Osteocyte (in vitro differentiated cells): ENCODE data around the gene GNG3. TPM values are rescaled to one million over a fixed set of nuclear protein-coding genes. Genes with fewer than 3 reads are reported as not detected.

Experiments
- DNase-seq: peaks from one replicate; pipeline ENCODE4 v3.0.0; 2021; ENCODE audit warnings: mixed read lengths; ENCODE audit not compliant: unreplicated experiment; ENCODE audit errors: extremely low spot score
- H3K27ac Mint-ChIP-seq: one replicate; pipeline ENCODE4 v1.8.0; 2021; ENCODE audit warnings: mild to moderate bottlenecking, mixed read lengths; ENCODE audit not compliant: unreplicated experiment
- H3K27me3 Mint-ChIP-seq: one replicate; pipeline ENCODE4 v1.8.0; 2021; ENCODE audit warnings: mixed read lengths; ENCODE audit not compliant: unreplicated experiment
- H3K36me3 Mint-ChIP-seq: one replicate; pipeline ENCODE4 v1.8.0; 2021; ENCODE audit warnings: mixed read lengths; ENCODE audit not compliant: unreplicated experiment
- H3K4me1 Mint-ChIP-seq: one replicate; pipeline ENCODE4 v1.8.0; 2021; ENCODE audit warnings: mixed read lengths; ENCODE audit not compliant: unreplicated experiment
- H3K4me3 Mint-ChIP-seq: one replicate; pipeline ENCODE4 v1.8.0; 2021; ENCODE audit warnings: mild to moderate bottlenecking, moderate library complexity, mixed read lengths; ENCODE audit not compliant: unreplicated experiment
- H3K9me3 Mint-ChIP-seq: one replicate; pipeline ENCODE4 v1.8.0; 2021; ENCODE audit warnings: mixed read lengths; ENCODE audit not compliant: unreplicated experiment
- total RNA-seq: library from RNA; stranded (reverse); gene quantifications from 2 replicates; pipeline ENCODE4 v1.2.1, GENCODE V29; 2021
- TF ChIP-seq, protein P1 (sequence below): fragments of 200-600 bp; sonication (generic); IDR thresholded peaks from 2 replicates; pipeline ENCODE4 v1.5.0; 2021; ENCODE audit warnings: antibody characterized with exemption, mild to moderate bottlenecking, moderate library complexity

The GNG3 gene
- total RNA-seq, 1 donor from 2014 or later: not detected

DNA sequence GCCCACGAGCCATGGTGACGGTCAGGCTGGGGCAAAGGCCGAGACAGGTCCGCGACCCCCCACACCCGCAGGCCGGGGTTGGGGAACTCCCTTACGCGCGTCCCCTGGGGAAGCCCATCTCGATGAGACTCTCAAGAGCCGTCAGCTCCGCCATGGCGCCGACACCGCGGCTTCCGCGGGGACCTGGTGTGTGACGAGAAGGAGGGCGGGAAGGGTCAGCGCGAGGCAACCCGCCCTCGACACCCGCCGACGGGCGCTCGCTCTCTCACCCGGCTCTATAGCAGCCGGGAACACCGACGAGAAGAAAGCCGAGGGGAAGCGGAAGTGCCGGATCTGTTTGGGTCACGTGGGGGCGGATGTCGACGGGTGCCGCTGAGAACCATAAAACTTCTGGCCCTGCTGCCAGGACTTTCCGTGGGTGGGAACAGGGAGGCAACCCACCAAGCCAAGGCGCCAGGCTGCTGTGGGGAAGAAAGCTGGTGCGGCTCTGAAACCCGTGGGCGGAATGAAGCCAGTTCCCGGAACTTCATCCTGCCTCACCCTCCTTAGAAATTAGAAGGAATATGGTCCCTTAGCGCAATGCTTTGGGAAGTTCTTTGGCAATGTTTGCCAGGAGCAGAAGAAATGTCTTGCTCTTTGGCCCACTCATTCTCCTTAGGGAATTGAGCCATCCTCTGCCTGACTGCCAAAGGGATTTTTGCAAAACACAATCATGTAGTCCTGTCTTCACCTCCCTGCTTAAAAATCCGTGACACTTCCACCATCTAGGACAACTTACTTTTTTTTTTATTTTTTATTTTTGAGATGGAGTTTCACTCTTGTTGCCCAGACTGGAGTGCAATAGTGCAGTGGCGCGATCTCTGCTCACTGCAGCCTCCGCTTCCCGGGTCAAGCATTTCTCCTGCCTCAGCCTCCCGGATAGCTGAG, 28.4 kb upstream of the GNG3 start, which contains the start of gene UBXN1:
UBXN1 (minus strand) TSS at position 304 of the 927 bp plus-strand sequence; CDS start at position 154, 150 bp downstream.
- no peaks in the 10 kb centered on the region for H3K27me3 Mint-ChIP-seq
- H3K4me3 Mint-ChIP-seq: peak within 1 kb of the TSS; percentile 85
- H3K9me3 Mint-ChIP-seq: no peaks in the 10 kb centered on the region
- peak within 1 kb of the TSS; percentile 95 for H3K27ac Mint-ChIP-seq
- H3K36me3 Mint-ChIP-seq: peaks cover 21% of the 10 kb centered on the region
- TF ChIP-seq, protein P1, sequence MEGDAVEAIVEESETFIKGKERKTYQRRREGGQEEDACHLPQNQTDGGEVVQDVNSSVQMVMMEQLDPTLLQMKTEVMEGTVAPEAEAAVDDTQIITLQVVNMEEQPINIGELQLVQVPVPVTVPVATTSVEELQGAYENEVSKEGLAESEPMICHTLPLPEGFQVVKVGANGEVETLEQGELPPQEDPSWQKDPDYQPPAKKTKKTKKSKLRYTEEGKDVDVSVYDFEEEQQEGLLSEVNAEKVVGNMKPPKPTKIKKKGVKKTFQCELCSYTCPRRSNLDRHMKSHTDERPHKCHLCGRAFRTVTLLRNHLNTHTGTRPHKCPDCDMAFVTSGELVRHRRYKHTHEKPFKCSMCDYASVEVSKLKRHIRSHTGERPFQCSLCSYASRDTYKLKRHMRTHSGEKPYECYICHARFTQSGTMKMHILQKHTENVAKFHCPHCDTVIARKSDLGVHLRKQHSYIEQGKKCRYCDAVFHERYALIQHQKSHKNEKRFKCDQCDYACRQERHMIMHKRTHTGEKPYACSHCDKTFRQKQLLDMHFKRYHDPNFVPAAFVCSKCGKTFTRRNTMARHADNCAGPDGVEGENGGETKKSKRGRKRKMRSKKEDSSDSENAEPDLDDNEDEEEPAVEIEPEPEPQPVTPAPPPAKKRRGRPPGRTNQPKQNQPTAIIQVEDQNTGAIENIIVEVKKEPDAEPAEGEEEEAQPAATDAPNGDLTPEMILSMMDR: no peak
- peaks cover 35% of the 10 kb centered on the region for H3K4me1 Mint-ChIP-seq
- DNase-seq: peak; percentile 93

DNA sequence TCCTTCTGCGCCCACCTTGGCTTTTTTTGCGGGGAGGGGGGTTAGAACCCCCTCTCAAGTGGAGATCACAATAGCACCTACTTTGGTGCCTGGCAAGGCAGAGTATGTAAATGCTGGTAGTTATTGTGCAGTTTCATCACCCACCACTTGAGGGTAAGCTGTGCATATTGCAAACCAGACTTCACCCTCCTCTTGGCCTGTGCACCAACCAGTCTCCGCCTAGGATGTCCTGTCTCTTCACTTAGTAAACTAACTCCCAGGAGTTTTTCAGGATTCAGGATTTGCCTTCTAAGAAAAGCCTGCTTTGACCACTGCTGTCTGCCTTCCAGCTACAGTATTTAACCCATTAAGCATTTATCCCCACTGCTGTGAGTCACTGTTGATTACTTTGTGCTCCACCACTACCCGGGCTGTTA, 26.6 kb upstream of the GNG3 start:
- H3K4me3 Mint-ChIP-seq: no peak overlapping the region
- H3K4me1 Mint-ChIP-seq: peaks cover 35% of the 10 kb centered on the region
- peak overlapping the region; percentile 70 for H3K27ac Mint-ChIP-seq
- no peak for DNase-seq
- no peaks in the 10 kb centered on the region for H3K9me3 Mint-ChIP-seq
- TF ChIP-seq, protein P1: peak; percentile 64
- H3K27me3 Mint-ChIP-seq: no peaks in the 10 kb centered on the region
- H3K36me3 Mint-ChIP-seq: peaks cover 14% of the 10 kb centered on the region

DNA sequence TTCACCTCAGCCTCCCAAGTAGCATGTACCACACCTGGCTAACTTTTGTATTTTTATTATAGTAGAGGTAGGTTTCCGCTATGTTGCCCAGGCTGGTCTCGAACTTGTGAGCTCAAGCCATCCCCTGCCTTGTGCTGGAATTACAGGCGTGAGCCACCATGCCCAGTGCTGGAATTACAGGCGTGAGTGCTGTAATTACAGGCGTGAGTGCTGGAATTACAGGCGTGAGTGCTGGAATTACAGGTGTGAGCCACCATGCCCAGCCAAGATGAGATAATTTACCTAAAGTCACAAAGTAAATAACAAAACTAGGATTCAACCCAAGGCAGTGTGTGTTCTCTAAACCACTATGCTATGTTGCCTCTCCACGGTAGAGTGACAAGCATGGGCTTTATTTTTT, 25.0 kb upstream of the GNG3 start:
- TF ChIP-seq, protein P1: no peak
- no peak for DNase-seq
- peaks cover 26% of the 10 kb centered on the region for H3K4me1 Mint-ChIP-seq
- no peaks in the 10 kb centered on the region for H3K9me3 Mint-ChIP-seq
- no peak overlapping the region for H3K4me3 Mint-ChIP-seq
- H3K36me3 Mint-ChIP-seq: peaks cover 4% of the 10 kb centered on the region
- no peak overlapping the region for H3K27ac Mint-ChIP-seq
- no peaks in the 10 kb centered on the region for H3K27me3 Mint-ChIP-seq

DNA sequence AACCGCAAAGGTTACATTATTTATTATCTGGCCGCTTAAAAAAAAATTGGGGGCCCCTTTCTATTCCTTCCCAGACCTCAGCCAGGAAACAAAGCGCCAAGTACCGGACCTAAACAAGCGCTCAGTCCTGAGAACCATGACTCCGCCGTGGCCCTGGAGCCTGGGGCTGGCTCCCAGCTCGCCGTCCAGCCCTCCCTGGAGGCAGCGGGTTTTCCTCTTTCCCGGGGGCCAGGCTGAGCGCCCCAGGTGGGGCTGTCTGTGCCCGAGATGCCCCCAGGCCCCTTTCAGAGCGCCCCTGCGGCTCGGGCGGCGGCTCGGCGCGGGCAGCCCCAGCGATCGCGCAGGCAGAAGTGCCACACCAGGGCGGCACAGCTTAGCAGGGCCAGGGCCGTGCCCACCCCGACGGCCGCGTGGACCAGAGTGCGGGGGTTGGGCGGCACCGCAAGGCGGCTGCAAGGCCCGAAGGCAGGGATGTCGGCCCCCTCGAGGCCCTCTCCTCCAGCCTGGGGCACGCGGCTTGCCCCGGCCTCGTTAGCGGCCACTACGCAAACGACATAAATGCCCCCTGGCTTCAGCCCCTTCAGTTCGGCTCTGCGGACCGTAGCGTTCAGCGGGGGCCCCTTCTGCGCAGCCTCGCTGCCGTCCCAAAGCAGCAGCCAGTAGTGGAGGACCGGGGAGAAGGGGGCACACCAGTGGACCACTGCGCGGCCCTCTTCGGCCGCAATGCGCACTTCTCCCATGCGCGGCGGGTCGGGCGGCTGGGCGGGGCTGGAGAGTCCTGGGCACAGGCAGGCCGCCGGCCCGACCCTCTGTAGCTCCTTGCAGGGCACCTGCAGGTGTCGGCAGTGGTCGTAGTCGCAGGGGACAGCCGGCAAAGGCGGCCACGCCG, 19.7 kb upstream of the GNG3 start:
- no peak for DNase-seq
- H3K36me3 Mint-ChIP-seq: peaks cover 16% of the 10 kb centered on the region
- no peaks in the 10 kb centered on the region for H3K9me3 Mint-ChIP-seq
- TF ChIP-seq, protein P1: no peak
- H3K4me3 Mint-ChIP-seq: no peak overlapping the region
- H3K27ac Mint-ChIP-seq: no peak overlapping the region
- H3K4me1 Mint-ChIP-seq: peaks cover 9% of the 10 kb centered on the region
- H3K27me3 Mint-ChIP-seq: no peaks in the 10 kb centered on the region
